PC-9 (cell line): Measurements from ENCODE around the gene MYO16. TPM values are rescaled to one million over a fixed set of nuclear protein-coding genes. Genes with fewer than 3 reads are reported as not detected.
"Not testable (repeated sequence)": the region's sequence is repeated elsewhere in the genome, so short reads cannot be mapped to it uniquely, and the experiment has no call there.

Source experiments
- BruUV-seq: library from RNA; stranded (reverse); fragments of 400-500 nt; replicated peaks from 2 replicates; lab custom pipeline; 2021; lab: Mats Ljungman, UMichigan
- CTCF ChIA-PET: fragments of 300-600 bp; sonication (Branson Sonifier 250); formaldehyde crosslinking; loops from one replicate; lab custom pipeline; 2022; ENCODE audit warnings: antibody characterized with exemption; lab: Charles Lee
- POLR2A ChIA-PET: fragments of 300-600 bp; sonication (Branson Sonifier 250); formaldehyde crosslinking; loops from one replicate; lab custom pipeline; 2022; ENCODE audit warnings: antibody characterized with exemption; ENCODE audit not compliant: unreplicated experiment; lab: Charles Lee
- DNase-seq, 2 experiments: peaks; one replicate each; pipeline versions ENCODE4 v3.0.0 to v3.0.0-alpha.2; 2015 to 2022; ENCODE audit warnings: mixed read lengths in 1 of 2
- H2AFZ ChIP-seq: fragments of 200-600 bp; sonication (generic); 2 replicates; pipeline ENCODE4 v1.8.1; 2017; ENCODE audit warnings: antibody characterized with exemption
- H3F3A ChIP-seq: fragments of 200-600 bp; sonication (generic); 2 replicates; pipeline ENCODE4 v1.8.1; 2017; ENCODE audit warnings: antibody characterized with exemption, mild to moderate bottlenecking, low read depth; ENCODE audit not compliant: insufficient read depth
- H3K27ac ChIP-seq: fragments of 200-600 bp; sonication (generic); 2 replicates; pipeline ENCODE4 v1.6.1; 2016; ENCODE audit warnings: mixed run types
- H3K27me3 ChIP-seq: fragments of 200-600 bp; sonication (generic); 2 replicates; pipeline ENCODE4 v1.6.1; 2016; ENCODE audit warnings: low read depth, mixed run types; ENCODE audit not compliant: insufficient read depth
- H3K36me3 ChIP-seq: fragments of 200-600 bp; sonication (generic); 2 replicates; pipeline ENCODE4 v1.6.1; 2016; ENCODE audit warnings: low read depth, mixed run types
- H3K4me1 ChIP-seq: fragments of 200-600 bp; sonication (generic); replicated peaks from 2 replicates; pipeline ENCODE4 v1.6.1; 2016; ENCODE audit warnings: mixed run types; ENCODE audit not compliant: insufficient read depth
- H3K4me2 ChIP-seq: fragments of 200-600 bp; sonication (generic); 2 replicates; pipeline ENCODE4 v1.6.1; 2017; ENCODE audit warnings: mixed run types
- H3K4me3 ChIP-seq: fragments of 200-600 bp; sonication (generic); 2 replicates; pipeline ENCODE4 v1.6.1; 2016; ENCODE audit warnings: mixed run types
- H3K79me2 ChIP-seq: fragments of 200-600 bp; sonication (generic); 2 replicates; pipeline ENCODE4 v1.6.1; 2017; ENCODE audit warnings: low read depth, mixed run types
- H3K9me2 ChIP-seq: fragments of 200-600 bp; sonication (generic); 2 replicates; pipeline ENCODE4 v1.8.1; 2017; ENCODE audit warnings: mild to moderate bottlenecking; ENCODE audit not compliant: insufficient read depth
- H3K9me3 ChIP-seq: fragments of 200-600 bp; sonication (generic); 2 replicates; pipeline ENCODE4 v1.8.1; 2016; ENCODE audit warnings: low read depth; ENCODE audit not compliant: insufficient read depth
- H4K20me1 ChIP-seq: fragments of 200-600 bp; sonication (generic); 2 replicates; pipeline ENCODE4 v1.8.1; 2017; ENCODE audit not compliant: insufficient read depth
- EZH2 ChIP-seq: fragments of 200-600 bp; sonication (generic); IDR thresholded peaks from 2 replicates; pipeline ENCODE4 v1.8.0; 2017; ENCODE audit warnings: antibody characterized with exemption, low read depth
- intact Hi-C: fragments of 100-400 bp; cut with micrococcal nuclease; formaldehyde crosslinking; loops from one replicate; pipeline ENCODE4 v1.10.0; 2022; ENCODE audit not compliant: unreplicated experiment
- total RNA-seq: library from RNA; stranded (reverse); gene quantifications from 2 replicates; pipeline ENCODE4 v1.2.3, GENCODE V29; 2021
- TF ChIP-seq, protein P1 (sequence below): fragments of 200-600 bp; sonication (generic); conservative IDR thresholded peaks from 2 replicates; pipeline ENCODE4 v1.6.1; 2017; ENCODE audit warnings: mixed run types, antibody characterized with exemption, mild to moderate bottlenecking, moderate library complexity

The MYO16 gene
- total RNA-seq, 1 experiment from 2014 or later = 0.59 TPM

GRCh38 chr13:108985166-108985565, 355.8 kb downstream of the MYO16 start:
- Histone ChIP-seq H3K27me3 (no peaks in the 10 kb centered on the region), H3K36me3 (no peaks in the 10 kb centered on the region), H4K20me1 (no peaks in the 10 kb centered on the region), H3K79me2 (no peaks in the 10 kb centered on the region), H3K27ac (no peak overlapping the region), H3F3A (no peaks in the 10 kb centered on the region), H2AFZ (no peak overlapping the region), H3K4me3 (no peak overlapping the region), H3K4me1 (no peaks in the 10 kb centered on the region), H3K9me3 (no peaks in the 10 kb centered on the region), H3K4me2 (no peak overlapping the region), H3K9me2 (no peaks in the 10 kb centered on the region; the same call in 1 of the 2 replicates)
- CTCF ChIA-PET = no interaction called here
- DNase-seq = no peak
- no TSS peak for BruUV-seq
- POLR2A ChIA-PET = no interaction called here
- intact Hi-C loops = no loop called here
- TF ChIP-seq, protein P1, sequence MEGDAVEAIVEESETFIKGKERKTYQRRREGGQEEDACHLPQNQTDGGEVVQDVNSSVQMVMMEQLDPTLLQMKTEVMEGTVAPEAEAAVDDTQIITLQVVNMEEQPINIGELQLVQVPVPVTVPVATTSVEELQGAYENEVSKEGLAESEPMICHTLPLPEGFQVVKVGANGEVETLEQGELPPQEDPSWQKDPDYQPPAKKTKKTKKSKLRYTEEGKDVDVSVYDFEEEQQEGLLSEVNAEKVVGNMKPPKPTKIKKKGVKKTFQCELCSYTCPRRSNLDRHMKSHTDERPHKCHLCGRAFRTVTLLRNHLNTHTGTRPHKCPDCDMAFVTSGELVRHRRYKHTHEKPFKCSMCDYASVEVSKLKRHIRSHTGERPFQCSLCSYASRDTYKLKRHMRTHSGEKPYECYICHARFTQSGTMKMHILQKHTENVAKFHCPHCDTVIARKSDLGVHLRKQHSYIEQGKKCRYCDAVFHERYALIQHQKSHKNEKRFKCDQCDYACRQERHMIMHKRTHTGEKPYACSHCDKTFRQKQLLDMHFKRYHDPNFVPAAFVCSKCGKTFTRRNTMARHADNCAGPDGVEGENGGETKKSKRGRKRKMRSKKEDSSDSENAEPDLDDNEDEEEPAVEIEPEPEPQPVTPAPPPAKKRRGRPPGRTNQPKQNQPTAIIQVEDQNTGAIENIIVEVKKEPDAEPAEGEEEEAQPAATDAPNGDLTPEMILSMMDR = no peak
- TF ChIP-seq EZH2 = no peak

GRCh38 chr13:108987517-108987916, 358.1 kb downstream of the MYO16 start:
- intact Hi-C loops = no loop called here
- TF ChIP-seq, protein P1 = no peak
- TF ChIP-seq EZH2 = no peak
- no peaks in the 10 kb centered on the region for H3K27me3 ChIP-seq
- BruUV-seq = no TSS peak
- no peak for DNase-seq
- H3K4me1 ChIP-seq = no peaks in the 10 kb centered on the region
- no peaks in the 10 kb centered on the region for H3F3A ChIP-seq
- H4K20me1 ChIP-seq = no peaks in the 10 kb centered on the region
- H3K79me2 ChIP-seq = no peaks in the 10 kb centered on the region
- no peaks in the 10 kb centered on the region for H3K9me3 ChIP-seq
- H3K4me3 ChIP-seq = no peak overlapping the region
- ChIA-PET POLR2A (no interaction called here), CTCF (no interaction called here)
- H3K9me2 ChIP-seq = no peaks in the 10 kb centered on the region; the same call in 1 of the 2 replicates
- H3K36me3 ChIP-seq = no peaks in the 10 kb centered on the region
- no peak overlapping the region for H3K27ac ChIP-seq
- no peak overlapping the region for H3K4me2 ChIP-seq
- H2AFZ ChIP-seq = no peak overlapping the region

- Histone ChIP-seq H3K27ac (no peak overlapping the region), H3K4me2 (no peak overlapping the region), H3K4me3 (no peak overlapping the region), H3K27me3 (no peaks in the 10 kb centered on the region), H3K9me3 (no peaks in the 10 kb centered on the region), H4K20me1 (no peaks in the 10 kb centered on the region), H3K79me2 (no peaks in the 10 kb centered on the region), H3K4me1 (no peaks in the 10 kb centered on the region), H2AFZ (no peak overlapping the region), H3F3A (no peaks in the 10 kb centered on the region), H3K36me3 (no peaks in the 10 kb centered on the region), H3K9me2 (no peaks in the 10 kb centered on the region)
- TF ChIP-seq EZH2 = no peak
- TF ChIP-seq, protein P1 = no peak
- ChIA-PET POLR2A (no interaction called here), CTCF (no interaction called here)
- intact Hi-C loops = no loop called here
- BruUV-seq = no TSS peak
- DNase-seq = no peak
Measured at GRCh38 chr13:108987944-108988343, 358.5 kb downstream of the MYO16 start.

DNA sequence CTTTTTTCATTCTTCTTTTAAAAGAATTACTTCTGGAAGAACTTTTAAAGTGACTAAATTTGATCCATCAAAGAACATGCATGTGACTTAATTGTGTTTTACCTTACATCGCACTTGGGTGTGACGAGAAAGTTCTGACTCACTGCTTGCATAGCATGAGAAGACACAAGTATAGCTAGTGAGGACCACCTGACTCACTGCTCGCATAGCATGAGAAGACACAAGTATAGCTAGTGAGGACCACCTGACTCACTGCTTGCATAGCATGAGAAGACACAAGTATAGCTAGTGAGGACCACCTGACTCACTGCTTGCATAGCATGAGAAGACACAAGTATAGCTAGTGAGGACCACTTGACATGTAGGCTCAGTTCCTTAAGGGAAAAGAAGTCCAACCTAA, 362.0 kb downstream of the MYO16 start:
- CTCF ChIA-PET, DNase-seq, H4K20me1 ChIP-seq, H3K4me1 ChIP-seq, H2AFZ ChIP-seq, H3K27ac ChIP-seq, H3K27me3 ChIP-seq, H3K4me2 ChIP-seq, BruUV-seq, intact Hi-C loops, H3K4me3 ChIP-seq, H3K79me2 ChIP-seq, H3K9me2 ChIP-seq, H3F3A ChIP-seq, H3K9me3 ChIP-seq, H3K36me3 ChIP-seq: not testable (repeated sequence)
- POLR2A ChIA-PET = interaction anchor here (0.7 kb wide), 1 partner anchor 36 kb away, joined by 16 read pairs; no protein-coding TSS in a partner anchor
